GM12878 (cell line): Measurements from ENCODE around the gene TMBIM6.

Experiments used
- CTCF ChIP-seq, 3 experiments: IDR thresholded peaks in 2 of 3; conservative IDR thresholded peaks in 1 of 3; 2 replicates each; pipeline ENCODE4 v1.5.1; 2011; ENCODE audit warnings: low read depth in 3 of 3, low read length in 3 of 3, mild to moderate bottlenecking in 3 of 3, control low read depth in 2 of 3, moderate library complexity in 2 of 3, inconsistent platforms in 1 of 3, mixed read lengths in 1 of 3; ENCODE audit not compliant: control insufficient read depth in 2 of 3, insufficient read depth in 1 of 3; ENCODE audit errors: extremely low read depth in 1 of 3
- EGR1 ChIP-seq, 2 experiments: IDR thresholded peaks; 1 replicate in 1 of 2; 2 replicates in 1 of 2; pipeline ENCODE4 v1.6.1; 2011 to 2012; ENCODE audit warnings: low read depth in 2 of 2, low read length in 2 of 2, borderline replicate concordance in 1 of 2, mild to moderate bottlenecking in 1 of 2, moderate library complexity in 1 of 2
- EZH2 ChIP-seq: IDR thresholded peaks from 2 replicates; pipeline ENCODE4 v1.6.1; 2012; ENCODE audit warnings: low read depth, mild to moderate bottlenecking, control low read depth, inconsistent platforms, low read length, borderline replicate concordance; ENCODE audit not compliant: control insufficient read depth
- FOXM1 ChIP-seq: IDR thresholded peaks from 2 replicates; pipeline ENCODE4 v1.6.1; 2012; ENCODE audit warnings: low read depth, mild to moderate bottlenecking, inconsistent platforms, low read length, moderate library complexity
- MYB ChIP-seq: fragments of 150-350 bp; IDR thresholded peaks from 2 replicates; pipeline ENCODE4 v1.6.1; 2014; ENCODE audit warnings: mild to moderate bottlenecking, low read depth, low read length, borderline replicate concordance
- NBN ChIP-seq: fragments of 450-650 bp; IDR thresholded peaks from 2 replicates; pipeline ENCODE4 v1.6.1; 2016
- POLR2AphosphoS5 ChIP-seq: IDR thresholded peaks from 2 replicates; pipeline ENCODE4 v1.6.1; 2011; ENCODE audit warnings: mild to moderate bottlenecking, low read length, inconsistent platforms
- RAD21 ChIP-seq: IDR thresholded peaks from 2 replicates; pipeline ENCODE4 v1.6.1; 2011; ENCODE audit warnings: mild to moderate bottlenecking, low read depth, low read length, moderate library complexity; ENCODE audit not compliant: insufficient read depth
- SMC3 ChIP-seq: IDR thresholded peaks from 2 replicates; pipeline ENCODE4 v1.6.1; 2011; ENCODE audit warnings: low read length, improper control_type of control experiment, borderline replicate concordance
- SP1 ChIP-seq: IDR thresholded peaks from one replicate; pipeline ENCODE4 v1.6.1; 2011; ENCODE audit warnings: low read depth, low read length
- ZBTB33 ChIP-seq: fragments of 450-650 bp; IDR thresholded peaks from 2 replicates; pipeline ENCODE4 v1.6.1; 2017; ENCODE audit warnings: mild to moderate bottlenecking

- TF ChIP-seq CTCF (IDR thresholded peaks at IDR 0.05 in 2 of 3, conservative IDR thresholded peaks at IDR 0.05 in 1 of 3; ENCODE audit: control insufficient read depth in 2 of 3, extremely low read depth in 1 of 3, insufficient read depth in 1 of 3, low read depth in 3 of 3, low read length in 3 of 3) = peak in 2 of 3 experiments; percentile 6 to 29; a peak in 2 of 6 replicates
- TF ChIP-seq SMC3 = no peak
- no peak for TF ChIP-seq EGR1 (IDR thresholded peaks at IDR 0.05; ENCODE audit: borderline replicate concordance in 1 of 2, low read depth in 2 of 2, low read length in 2 of 2)
- TF ChIP-seq ZBTB33 = no peak
- TF ChIP-seq FOXM1 = no peak
- TF ChIP-seq NBN = peak; percentile 53; the same call in 1 of the 2 replicates
- no peak for TF ChIP-seq SP1
- TF ChIP-seq RAD21 = peak; percentile 30; the same call in 1 of the 2 replicates
- TF ChIP-seq POLR2AphosphoS5 = no peak; the same call in 1 of the 2 replicates
- no peak for TF ChIP-seq MYB
- TF ChIP-seq EZH2 = no peak
Observed at GRCh38 chr12:49750027-49750995, 9.0 kb downstream of the TMBIM6 start.
